ENCODE results near the gene TUBB6. TPM values are rescaled to one million over a fixed set of nuclear protein-coding genes. Genes with fewer than 3 reads are reported as not detected.

Gene TUBB6
- total and polyA plus RNA-seq, 2 of the 13 experiments (the other 11 are each of a cell fraction or from before 2014, with no cell fraction given), result 9.9 to 28.6 TPM

DNA sequence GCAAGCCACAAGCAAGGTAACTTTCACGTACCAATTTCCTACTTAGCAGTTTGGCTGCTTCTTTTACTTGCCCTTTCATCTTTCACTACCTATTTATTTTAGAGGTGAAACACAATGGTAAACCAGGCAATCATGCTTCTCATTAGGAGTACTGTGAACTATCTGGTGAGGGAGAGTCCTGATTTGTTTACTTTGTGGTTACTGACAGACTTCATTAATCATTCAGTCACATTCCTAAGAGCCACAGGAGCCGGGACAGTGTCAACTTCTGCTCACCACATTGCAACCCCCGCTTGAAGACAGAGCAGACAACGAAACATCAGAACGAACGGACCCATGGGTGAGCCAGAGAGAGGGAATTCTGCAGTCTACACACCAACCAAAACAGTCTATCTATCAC, 28.8 kb downstream of the TUBB6 start (continued):
- TF ChIP-seq, protein P1, sequence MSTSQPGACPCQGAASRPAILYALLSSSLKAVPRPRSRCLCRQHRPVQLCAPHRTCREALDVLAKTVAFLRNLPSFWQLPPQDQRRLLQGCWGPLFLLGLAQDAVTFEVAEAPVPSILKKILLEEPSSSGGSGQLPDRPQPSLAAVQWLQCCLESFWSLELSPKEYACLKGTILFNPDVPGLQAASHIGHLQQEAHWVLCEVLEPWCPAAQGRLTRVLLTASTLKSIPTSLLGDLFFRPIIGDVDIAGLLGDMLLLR (CRISPR knock-in tag; IDR thresholded peaks at IDR 0.05), result no peak
- TF ChIP-seq, protein P2, sequence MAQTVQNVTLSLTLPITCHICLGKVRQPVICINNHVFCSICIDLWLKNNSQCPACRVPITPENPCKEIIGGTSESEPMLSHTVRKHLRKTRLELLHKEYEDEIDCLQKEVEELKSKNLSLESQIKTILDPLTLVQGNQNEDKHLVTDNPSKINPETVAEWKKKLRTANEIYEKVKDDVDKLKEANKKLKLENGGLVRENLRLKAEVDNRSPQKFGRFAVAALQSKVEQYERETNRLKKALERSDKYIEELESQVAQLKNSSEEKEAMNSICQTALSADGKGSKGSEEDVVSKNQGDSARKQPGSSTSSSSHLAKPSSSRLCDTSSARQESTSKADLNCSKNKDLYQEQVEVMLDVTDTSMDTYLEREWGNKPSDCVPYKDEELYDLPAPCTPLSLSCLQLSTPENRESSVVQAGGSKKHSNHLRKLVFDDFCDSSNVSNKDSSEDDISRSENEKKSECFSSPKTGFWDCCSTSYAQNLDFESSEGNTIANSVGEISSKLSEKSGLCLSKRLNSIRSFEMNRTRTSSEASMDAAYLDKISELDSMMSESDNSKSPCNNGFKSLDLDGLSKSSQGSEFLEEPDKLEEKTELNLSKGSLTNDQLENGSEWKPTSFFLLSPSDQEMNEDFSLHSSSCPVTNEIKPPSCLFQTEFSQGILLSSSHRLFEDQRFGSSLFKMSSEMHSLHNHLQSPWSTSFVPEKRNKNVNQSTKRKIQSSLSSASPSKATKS (CRISPR knock-in tag; IDR thresholded peaks at IDR 0.05), result no peak
- TF ChIP-seq SMAD1 (CRISPR knock-in tag; IDR thresholded peaks at IDR 0.05; ENCODE audit: borderline replicate concordance, low read depth) (no peak), GFI1 (CRISPR knock-in tag; IDR thresholded peaks at IDR 0.05; ENCODE audit: borderline replicate concordance) (peak; percentile 99), ZNF543 (CRISPR knock-in tag; IDR thresholded peaks at IDR 0.05) (no peak), ZMAT3 (CRISPR knock-in tag; conservative IDR thresholded peaks at IDR 0.05) (no peak), ZSCAN20 (CRISPR knock-in tag; IDR thresholded peaks at IDR 0.05; ENCODE audit: borderline replicate concordance) (no peak), STAT5B (CRISPR knock-in tag; IDR thresholded peaks at IDR 0.05) (no peak), ZNF264 (CRISPR knock-in tag; IDR thresholded peaks at IDR 0.05) (no peak), SOX5 (CRISPR knock-in tag; IDR thresholded peaks at IDR 0.05; ENCODE audit: borderline replicate concordance) (peak; percentile 68; the same call in 1 of the 2 replicates), HOXA9 (CRISPR knock-in tag; IDR thresholded peaks at IDR 0.05; ENCODE audit: borderline replicate concordance) (no peak), NRL (CRISPR knock-in tag; IDR thresholded peaks at IDR 0.05; ENCODE audit: borderline replicate concordance) (no peak), TCF7 (IDR thresholded peaks at IDR 0.05; ENCODE audit: low read depth) (peak; percentile 76), SALL1 (CRISPR knock-in tag; IDR thresholded peaks at IDR 0.05) (no peak)
- TF ChIP-seq, protein P3, sequence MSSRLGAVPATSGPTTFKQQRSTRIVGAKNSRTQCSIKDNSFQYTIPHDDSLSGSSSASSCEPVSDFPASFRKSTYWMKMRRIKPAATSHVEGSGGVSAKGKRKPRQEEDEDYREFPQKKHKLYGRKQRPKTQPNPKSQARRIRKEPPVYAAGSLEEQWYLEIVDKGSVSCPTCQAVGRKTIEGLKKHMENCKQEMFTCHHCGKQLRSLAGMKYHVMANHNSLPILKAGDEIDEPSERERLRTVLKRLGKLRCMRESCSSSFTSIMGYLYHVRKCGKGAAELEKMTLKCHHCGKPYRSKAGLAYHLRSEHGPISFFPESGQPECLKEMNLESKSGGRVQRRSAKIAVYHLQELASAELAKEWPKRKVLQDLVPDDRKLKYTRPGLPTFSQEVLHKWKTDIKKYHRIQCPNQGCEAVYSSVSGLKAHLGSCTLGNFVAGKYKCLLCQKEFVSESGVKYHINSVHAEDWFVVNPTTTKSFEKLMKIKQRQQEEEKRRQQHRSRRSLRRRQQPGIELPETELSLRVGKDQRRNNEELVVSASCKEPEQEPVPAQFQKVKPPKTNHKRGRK (CRISPR knock-in tag; IDR thresholded peaks at IDR 0.05), result no peak
- TF ChIP-seq, protein P4, sequence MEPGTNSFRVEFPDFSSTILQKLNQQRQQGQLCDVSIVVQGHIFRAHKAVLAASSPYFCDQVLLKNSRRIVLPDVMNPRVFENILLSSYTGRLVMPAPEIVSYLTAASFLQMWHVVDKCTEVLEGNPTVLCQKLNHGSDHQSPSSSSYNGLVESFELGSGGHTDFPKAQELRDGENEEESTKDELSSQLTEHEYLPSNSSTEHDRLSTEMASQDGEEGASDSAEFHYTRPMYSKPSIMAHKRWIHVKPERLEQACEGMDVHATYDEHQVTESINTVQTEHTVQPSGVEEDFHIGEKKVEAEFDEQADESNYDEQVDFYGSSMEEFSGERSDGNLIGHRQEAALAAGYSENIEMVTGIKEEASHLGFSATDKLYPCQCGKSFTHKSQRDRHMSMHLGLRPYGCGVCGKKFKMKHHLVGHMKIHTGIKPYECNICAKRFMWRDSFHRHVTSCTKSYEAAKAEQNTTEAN (CRISPR knock-in tag; conservative IDR thresholded peaks at IDR 0.05), result no peak
- TF ChIP-seq, protein P5, sequence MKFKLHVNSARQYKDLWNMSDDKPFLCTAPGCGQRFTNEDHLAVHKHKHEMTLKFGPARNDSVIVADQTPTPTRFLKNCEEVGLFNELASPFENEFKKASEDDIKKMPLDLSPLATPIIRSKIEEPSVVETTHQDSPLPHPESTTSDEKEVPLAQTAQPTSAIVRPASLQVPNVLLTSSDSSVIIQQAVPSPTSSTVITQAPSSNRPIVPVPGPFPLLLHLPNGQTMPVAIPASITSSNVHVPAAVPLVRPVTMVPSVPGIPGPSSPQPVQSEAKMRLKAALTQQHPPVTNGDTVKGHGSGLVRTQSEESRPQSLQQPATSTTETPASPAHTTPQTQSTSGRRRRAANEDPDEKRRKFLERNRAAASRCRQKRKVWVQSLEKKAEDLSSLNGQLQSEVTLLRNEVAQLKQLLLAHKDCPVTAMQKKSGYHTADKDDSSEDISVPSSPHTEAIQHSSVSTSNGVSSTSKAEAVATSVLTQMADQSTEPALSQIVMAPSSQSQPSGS (CRISPR knock-in tag; IDR thresholded peaks at IDR 0.05), result no peak
- TF ChIP-seq, protein P6, sequence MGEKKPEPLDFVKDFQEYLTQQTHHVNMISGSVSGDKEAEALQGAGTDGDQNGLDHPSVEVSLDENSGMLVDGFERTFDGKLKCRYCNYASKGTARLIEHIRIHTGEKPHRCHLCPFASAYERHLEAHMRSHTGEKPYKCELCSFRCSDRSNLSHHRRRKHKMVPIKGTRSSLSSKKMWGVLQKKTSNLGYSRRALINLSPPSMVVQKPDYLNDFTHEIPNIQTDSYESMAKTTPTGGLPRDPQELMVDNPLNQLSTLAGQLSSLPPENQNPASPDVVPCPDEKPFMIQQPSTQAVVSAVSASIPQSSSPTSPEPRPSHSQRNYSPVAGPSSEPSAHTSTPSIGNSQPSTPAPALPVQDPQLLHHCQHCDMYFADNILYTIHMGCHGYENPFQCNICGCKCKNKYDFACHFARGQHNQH (CRISPR knock-in tag; IDR thresholded peaks at IDR 0.05), result no peak
- TF ChIP-seq, protein P7, sequence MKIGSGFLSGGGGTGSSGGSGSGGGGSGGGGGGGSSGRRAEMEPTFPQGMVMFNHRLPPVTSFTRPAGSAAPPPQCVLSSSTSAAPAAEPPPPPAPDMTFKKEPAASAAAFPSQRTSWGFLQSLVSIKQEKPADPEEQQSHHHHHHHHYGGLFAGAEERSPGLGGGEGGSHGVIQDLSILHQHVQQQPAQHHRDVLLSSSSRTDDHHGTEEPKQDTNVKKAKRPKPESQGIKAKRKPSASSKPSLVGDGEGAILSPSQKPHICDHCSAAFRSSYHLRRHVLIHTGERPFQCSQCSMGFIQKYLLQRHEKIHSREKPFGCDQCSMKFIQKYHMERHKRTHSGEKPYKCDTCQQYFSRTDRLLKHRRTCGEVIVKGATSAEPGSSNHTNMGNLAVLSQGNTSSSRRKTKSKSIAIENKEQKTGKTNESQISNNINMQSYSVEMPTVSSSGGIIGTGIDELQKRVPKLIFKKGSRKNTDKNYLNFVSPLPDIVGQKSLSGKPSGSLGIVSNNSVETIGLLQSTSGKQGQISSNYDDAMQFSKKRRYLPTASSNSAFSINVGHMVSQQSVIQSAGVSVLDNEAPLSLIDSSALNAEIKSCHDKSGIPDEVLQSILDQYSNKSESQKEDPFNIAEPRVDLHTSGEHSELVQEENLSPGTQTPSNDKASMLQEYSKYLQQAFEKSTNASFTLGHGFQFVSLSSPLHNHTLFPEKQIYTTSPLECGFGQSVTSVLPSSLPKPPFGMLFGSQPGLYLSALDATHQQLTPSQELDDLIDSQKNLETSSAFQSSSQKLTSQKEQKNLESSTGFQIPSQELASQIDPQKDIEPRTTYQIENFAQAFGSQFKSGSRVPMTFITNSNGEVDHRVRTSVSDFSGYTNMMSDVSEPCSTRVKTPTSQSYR (CRISPR knock-in tag; IDR thresholded peaks at IDR 0.05; ENCODE audit: borderline replicate concordance), result peak; percentile 36; the same call in 1 of the 2 replicates

Data from HepG2 (cell line).